SK-N-SH (cell line): ENCODE measurements around the gene SEMA3F. TPM values are rescaled to one million over a fixed set of nuclear protein-coding genes. Genes with fewer than 3 reads are reported as not detected.

ENCODE experiments used
- CTCF ChIA-PET: fragments of 300-600, 350-600 bp; formaldehyde crosslinking; extraction: SDS; loops from one replicate; lab custom pipeline; 2021; lab: Yijun Ruan, JAX
- POLR2A ChIA-PET: fragments of 350-600 bp; sonication (Branson Sonifier 250); formaldehyde crosslinking; extraction: SDS; loops from one replicate; lab custom pipeline; 2020; ENCODE audit warnings: antibody characterized with exemption, inconsistent platforms; lab: Yijun Ruan, JAX
- DNase-seq: peaks from one replicate; pipeline ENCODE4 v3.0.0; 2012
- H2AFZ ChIP-seq: fragments of 200-600 bp; sonication (generic); 2 replicates; pipeline ENCODE4 v1.8.1; 2016; ENCODE audit warnings: antibody characterized with exemption, mild to moderate bottlenecking, low read depth
- H3F3A ChIP-seq: fragments of 200-600 bp; sonication (generic); replicated peaks from 2 replicates; pipeline ENCODE3; 2016; ENCODE audit warnings: antibody characterized with exemption, mild to moderate bottlenecking; ENCODE audit not compliant: insufficient read depth
- H3K27ac ChIP-seq, 2 experiments: fragments of 200-500 bp in 1 of 2; fragments of 200-600 bp in 1 of 2; sonication (Bioruptor generic) in 1 of 2; sonication (generic), shearing (Covaris generic) in 1 of 2; 2 replicates each; pipeline versions ENCODE4 v1.5.1 to v1.6.1; 2014 to 2016; ENCODE audit warnings: low read depth in 2 of 2, inconsistent platforms in 1 of 2, low read length in 1 of 2, mild to moderate bottlenecking in 1 of 2, mixed read lengths in 1 of 2
- H3K27me3 ChIP-seq: fragments of 200-600 bp; sonication (generic), shearing (Covaris generic); 2 replicates; pipeline ENCODE4 v1.6.1; 2016; ENCODE audit warnings: mixed run types; ENCODE audit not compliant: insufficient read depth
- H3K36me3 ChIP-seq, 2 experiments: fragments of 200-500 bp in 1 of 2; fragments of 200-600 bp in 1 of 2; sonication (Bioruptor generic) in 1 of 2; sonication (generic) in 1 of 2; replicated peaks in 1 of 2; 2 replicates each; pipeline versions ENCODE3 to v1.5.1; 2014 to 2016; ENCODE audit warnings: low read length in 1 of 2, mild to moderate bottlenecking in 1 of 2; ENCODE audit not compliant: insufficient read depth in 2 of 2, control insufficient read depth in 1 of 2
- H3K4me1 ChIP-seq, 2 experiments: fragments of 200-500 bp in 1 of 2; fragments of 200-600 bp in 1 of 2; sonication (Bioruptor generic) in 1 of 2; sonication (generic), shearing (Covaris generic) in 1 of 2; 2 replicates each; pipeline versions ENCODE4 v1.5.1 to v1.6.1; 2014 to 2016; ENCODE audit warnings: low read depth in 1 of 2, low read length in 1 of 2, mixed run types in 1 of 2; ENCODE audit not compliant: insufficient read depth in 2 of 2, control insufficient read depth in 1 of 2
- H3K4me2 ChIP-seq: fragments of 200-600 bp; sonication (generic), shearing (Covaris generic); 2 replicates; pipeline ENCODE4 v1.6.1; 2017; ENCODE audit warnings: mixed run types
- H3K4me3 ChIP-seq, 2 experiments: fragments of 200-500 bp in 1 of 2; fragments of 200-600 bp in 1 of 2; sonication (Bioruptor generic) in 1 of 2; sonication (generic), shearing (Covaris generic) in 1 of 2; 2 replicates each; pipeline versions ENCODE4 v1.5.1 to v1.8.1; 2014 to 2016; ENCODE audit warnings: low read depth in 2 of 2, inconsistent platforms in 1 of 2, low read length in 1 of 2, mild to moderate bottlenecking in 1 of 2, mixed read lengths in 1 of 2, moderate library complexity in 1 of 2
- H3K79me2 ChIP-seq: fragments of 200-600 bp; sonication (generic); 2 replicates; pipeline ENCODE4 v1.8.1; 2017; ENCODE audit warnings: mild to moderate bottlenecking; ENCODE audit not compliant: insufficient read depth
- H3K9ac ChIP-seq: fragments of 200-600 bp; sonication (generic); 2 replicates; pipeline ENCODE4 v1.6.1; 2017; ENCODE audit warnings: mixed run types
- H3K9me2 ChIP-seq: fragments of 200-600 bp; sonication (generic); 2 replicates; pipeline ENCODE4 v1.6.1; 2017; ENCODE audit warnings: mixed run types
- H3K9me3 ChIP-seq: fragments of 200-600 bp; sonication (generic); 2 replicates; pipeline ENCODE4 v1.6.1; 2017; ENCODE audit warnings: mixed run types, mild to moderate bottlenecking, moderate library complexity
- H4K20me1 ChIP-seq: fragments of 200-600 bp; sonication (generic); 2 replicates; pipeline ENCODE4 v1.6.1; 2017; ENCODE audit warnings: mild to moderate bottlenecking, mixed run types; ENCODE audit not compliant: insufficient read depth
- CHD2 ChIP-seq: fragments of 150-350 bp; IDR thresholded peaks from 2 replicates; pipeline ENCODE4 v1.6.1; 2018; ENCODE audit warnings: low read length; ENCODE audit not compliant: partially characterized antibody
- ELF1 ChIP-seq: IDR thresholded peaks from 2 replicates; pipeline ENCODE4 v1.4.0; 2012
- EZH2phosphoT487 ChIP-seq: fragments of 200-600 bp; sonication (generic); IDR thresholded peaks from 2 replicates; pipeline ENCODE4 v1.6.1; 2017; ENCODE audit warnings: low read depth, mixed run types, mild to moderate bottlenecking, antibody characterized with exemption, moderate library complexity, borderline replicate concordance
- FOXJ3 ChIP-seq: sonication (generic); formaldehyde crosslinking; IDR thresholded peaks from 2 replicates; pipeline ENCODE4 v1.5.1; 2020; ENCODE audit warnings: mild to moderate bottlenecking, missing genetic modification reagents
- FOXM1 ChIP-seq: IDR thresholded peaks from 2 replicates; pipeline ENCODE4 v1.4.0; 2012; ENCODE audit warnings: low read depth, mild to moderate bottlenecking
- IRF3 ChIP-seq: fragments of 150-350 bp; IDR thresholded peaks from 2 replicates; pipeline ENCODE4 v1.6.1; 2016; ENCODE audit warnings: mild to moderate bottlenecking, low read depth, low read length
- MXI1 ChIP-seq: IDR thresholded peaks from 2 replicates; pipeline ENCODE4 v1.6.1; 2012; ENCODE audit warnings: mild to moderate bottlenecking, low read depth, low read length, improper control_type of control experiment
- NFIC ChIP-seq: IDR thresholded peaks from 2 replicates; pipeline ENCODE4 v1.4.0; 2012; ENCODE audit warnings: borderline replicate concordance
- RAD21 ChIP-seq: IDR thresholded peaks from 2 replicates; pipeline ENCODE4 v1.6.1; 2012; ENCODE audit warnings: mild to moderate bottlenecking, low read length
- RCOR1 ChIP-seq: fragments of 150-350 bp; IDR thresholded peaks from 2 replicates; pipeline ENCODE4 v1.6.1; 2017; ENCODE audit warnings: antibody characterized with exemption, low read length
- RFX5 ChIP-seq: IDR thresholded peaks from 2 replicates; pipeline ENCODE4 v1.6.1; 2012; ENCODE audit warnings: mild to moderate bottlenecking, improper control_type of control experiment, low read length
- RXRA ChIP-seq: IDR thresholded peaks from 2 replicates; pipeline ENCODE4 v1.4.0; 2012; ENCODE audit warnings: low read depth, mild to moderate bottlenecking, borderline replicate concordance
- TEAD4 ChIP-seq: IDR thresholded peaks from 2 replicates; pipeline ENCODE4 v1.4.0; 2012; ENCODE audit warnings: mild to moderate bottlenecking, borderline replicate concordance; ENCODE audit not compliant: insufficient read depth
- ZBTB33 ChIP-seq: IDR thresholded peaks from 2 replicates; pipeline ENCODE4 v1.4.0; 2012; ENCODE audit warnings: low read depth, borderline replicate concordance
- WGBS: methylation state at CpG from one replicate; pipeline ENCODE4 v1.1.6; 2017; ENCODE audit warnings: low lambda C conversion rate; 5-methylcytosine and 5-hydroxymethylcytosine counted together
- polyA plus RNA-seq, 3 experiments: library from polyadenylated mRNA; depleted of rRNA; stranded (reverse); fragments of >200 nt; gene quantifications; 2 replicates each; pipeline ENCODE4 v1.2.3, GENCODE V29; 2012
- TF ChIP-seq, protein P1 (sequence below): fragments of 200-600 bp; sonication (generic); IDR thresholded peaks from 2 replicates; pipeline ENCODE4 v1.6.1; 2017; ENCODE audit warnings: antibody characterized with exemption, mild to moderate bottlenecking, moderate library complexity
- TF ChIP-seq, protein P2 (sequence below): IDR thresholded peaks from 2 replicates; pipeline ENCODE4 v1.4.0; 2012; ENCODE audit warnings: low read depth, borderline replicate concordance

The SEMA3F gene
- polyA plus RNA-seq, 1 of the 3 experiments (the other 2 are of a cell fraction), result 30.4 TPM

DNA sequence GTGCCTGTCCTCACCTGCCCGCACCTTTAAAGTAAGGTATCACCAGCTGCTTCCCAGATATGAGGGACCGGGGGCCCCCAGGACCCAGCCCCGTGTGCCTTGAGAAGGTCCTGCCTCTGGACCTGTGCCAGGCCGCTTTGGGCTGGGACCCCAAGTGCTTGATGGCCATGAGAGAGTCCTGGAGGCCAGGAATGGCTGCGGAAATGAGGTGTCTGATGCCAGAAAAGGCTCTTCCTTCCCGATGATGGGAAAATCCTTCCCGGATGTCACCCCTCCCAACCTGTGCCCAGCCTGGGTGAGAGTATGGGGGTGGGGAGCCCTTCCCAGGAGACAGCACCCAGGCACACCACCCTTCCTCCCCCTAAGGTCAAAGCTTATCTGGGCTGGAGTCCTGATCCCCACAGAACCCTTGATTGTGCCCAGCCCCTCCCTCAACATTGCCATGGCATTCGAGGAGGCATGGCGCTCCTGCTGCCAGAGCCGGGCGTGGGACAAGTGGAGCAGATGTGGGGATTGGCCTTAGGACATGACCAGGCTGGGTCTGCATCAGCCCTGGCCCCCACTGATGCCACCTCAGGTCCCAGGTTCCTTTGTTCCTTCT, 14.2 kb downstream of the SEMA3F start:
- Histone ChIP-seq H3K9ac (no peak overlapping the region), H3K27ac (peak overlapping the region in 1 of 2 experiments; percentile 54; a peak in 1 of 4 replicates), H2AFZ (no peak overlapping the region), H4K20me1 (no peaks in the 10 kb centered on the region), H3K9me3 (no peaks in the 10 kb centered on the region), H3K4me2 (no peak overlapping the region), H3K36me3 (peaks cover 0 to 5% of the 10 kb centered on the region in 2 experiments), H3K9me2 (no peaks in the 10 kb centered on the region), H3K27me3 (no peaks in the 10 kb centered on the region), H3K79me2 (peaks cover 29% of the 10 kb centered on the region), H3K4me1 (peaks cover 23 to 32% of the 10 kb centered on the region in 2 experiments; a peak in 3 of 4 replicates), H3F3A (peaks cover 11% of the 10 kb centered on the region), H3K4me3 (no peak overlapping the region)
- POLR2A ChIA-PET, result no interaction called here
- CTCF ChIA-PET, result interaction anchor here (1.0 to 7.2 kb wide), 6 partner anchors 10 to 48 kb away, joined by 3 to 60 read pairs (median 6); partner anchors contain the start of gene GNAT1
- no peak for DNase-seq
- 80% methylated on average over 3 of the region's 11 CpGs for WGBS
- TF ChIP-seq MXI1, result no peak
- TF ChIP-seq, protein P1, sequence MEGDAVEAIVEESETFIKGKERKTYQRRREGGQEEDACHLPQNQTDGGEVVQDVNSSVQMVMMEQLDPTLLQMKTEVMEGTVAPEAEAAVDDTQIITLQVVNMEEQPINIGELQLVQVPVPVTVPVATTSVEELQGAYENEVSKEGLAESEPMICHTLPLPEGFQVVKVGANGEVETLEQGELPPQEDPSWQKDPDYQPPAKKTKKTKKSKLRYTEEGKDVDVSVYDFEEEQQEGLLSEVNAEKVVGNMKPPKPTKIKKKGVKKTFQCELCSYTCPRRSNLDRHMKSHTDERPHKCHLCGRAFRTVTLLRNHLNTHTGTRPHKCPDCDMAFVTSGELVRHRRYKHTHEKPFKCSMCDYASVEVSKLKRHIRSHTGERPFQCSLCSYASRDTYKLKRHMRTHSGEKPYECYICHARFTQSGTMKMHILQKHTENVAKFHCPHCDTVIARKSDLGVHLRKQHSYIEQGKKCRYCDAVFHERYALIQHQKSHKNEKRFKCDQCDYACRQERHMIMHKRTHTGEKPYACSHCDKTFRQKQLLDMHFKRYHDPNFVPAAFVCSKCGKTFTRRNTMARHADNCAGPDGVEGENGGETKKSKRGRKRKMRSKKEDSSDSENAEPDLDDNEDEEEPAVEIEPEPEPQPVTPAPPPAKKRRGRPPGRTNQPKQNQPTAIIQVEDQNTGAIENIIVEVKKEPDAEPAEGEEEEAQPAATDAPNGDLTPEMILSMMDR, result no peak
- TF ChIP-seq FOXJ3 (CRISPR knock-in tag), result no peak
- no peak for TF ChIP-seq RCOR1
- TF ChIP-seq, protein P2, sequence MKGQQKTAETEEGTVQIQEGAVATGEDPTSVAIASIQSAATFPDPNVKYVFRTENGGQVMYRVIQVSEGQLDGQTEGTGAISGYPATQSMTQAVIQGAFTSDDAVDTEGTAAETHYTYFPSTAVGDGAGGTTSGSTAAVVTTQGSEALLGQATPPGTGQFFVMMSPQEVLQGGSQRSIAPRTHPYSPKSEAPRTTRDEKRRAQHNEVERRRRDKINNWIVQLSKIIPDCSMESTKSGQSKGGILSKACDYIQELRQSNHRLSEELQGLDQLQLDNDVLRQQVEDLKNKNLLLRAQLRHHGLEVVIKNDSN, result no peak

DNA sequence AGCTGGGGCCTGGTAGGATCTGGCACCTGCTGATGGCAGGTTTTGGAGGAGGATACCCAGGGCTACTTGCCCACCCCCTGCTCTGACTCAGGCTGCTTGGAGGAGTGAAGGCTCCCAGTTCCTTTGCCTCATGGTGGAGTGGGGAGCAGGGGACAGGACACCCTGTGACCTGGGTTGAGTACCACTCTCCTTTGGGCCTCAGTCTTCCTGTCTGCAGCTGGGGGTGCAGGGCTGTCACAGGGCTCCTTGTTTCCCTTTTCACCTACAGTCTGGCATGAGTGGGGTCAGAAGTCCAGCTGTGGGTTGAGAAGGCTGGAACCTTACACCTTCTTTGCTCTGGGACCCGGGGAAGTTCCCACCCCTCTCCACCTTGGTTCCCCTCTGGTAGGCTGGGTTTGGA, 14.7 kb downstream of the SEMA3F start:
- no peak overlapping the region for H2AFZ ChIP-seq

More for the DNA sequence above, 14.7 kb downstream of the SEMA3F start:
- H3K36me3 ChIP-seq, result peaks cover 0 to 5% of the 10 kb centered on the region in 2 experiments
- peaks cover 6% of the 10 kb centered on the region for H3F3A ChIP-seq
- no peak overlapping the region for H3K4me2 ChIP-seq
- DNase-seq, result no peak
- no peaks in the 10 kb centered on the region for H4K20me1 ChIP-seq
- no peaks in the 10 kb centered on the region for H3K9me2 ChIP-seq
- H3K9ac ChIP-seq, result 0 out of 2 replicates have a peak overlapping the region, but pooled peaks have one; percentile 3
- POLR2A ChIA-PET, result no interaction called here
- peak overlapping the region in 1 of 2 experiments; percentile 54; a peak in 2 of 4 replicates for H3K27ac ChIP-seq
- TF ChIP-seq NFIC, result no peak
- TF ChIP-seq IRF3, result no peak
- no peak for TF ChIP-seq ZBTB33
- no peak for TF ChIP-seq CHD2
- TF ChIP-seq RFX5, result no peak
- TF ChIP-seq EZH2phosphoT487, result no peak
- TF ChIP-seq ELF1, result no peak
- no peak for TF ChIP-seq TEAD4
- no peak for TF ChIP-seq RXRA
- TF ChIP-seq FOXM1, result no peak
- TF ChIP-seq MXI1, result no peak
- TF ChIP-seq RAD21, result no peak
- peaks cover 29% of the 10 kb centered on the region for H3K79me2 ChIP-seq
- no CpG with 5 or more reads among the region's 1 CpG for WGBS
- H3K27me3 ChIP-seq, result no peaks in the 10 kb centered on the region
- H3K9me3 ChIP-seq, result no peaks in the 10 kb centered on the region
- peaks cover 19 to 27% of the 10 kb centered on the region in 2 experiments; a peak in 3 of 4 replicates for H3K4me1 ChIP-seq
- CTCF ChIA-PET, result interaction anchor here (0.6 to 7.2 kb wide), 7 partner anchors 10 to 168 kb away, joined by 3 to 60 read pairs (median 4); partner anchors contain the start of gene GNAT1
- H3K4me3 ChIP-seq, result no peak overlapping the region
